GM18870 (cell line): ENCODE results near the gene ABCC3.

Experiments
- ATAC-seq: cut with Tn5 transposase; IDR thresholded peaks from one replicate; pipeline ENCODE4 v1.9.1; 2021; ENCODE audit warnings: moderate library complexity; ENCODE audit not compliant: unreplicated experiment

The ABCC3 gene

DNA sequence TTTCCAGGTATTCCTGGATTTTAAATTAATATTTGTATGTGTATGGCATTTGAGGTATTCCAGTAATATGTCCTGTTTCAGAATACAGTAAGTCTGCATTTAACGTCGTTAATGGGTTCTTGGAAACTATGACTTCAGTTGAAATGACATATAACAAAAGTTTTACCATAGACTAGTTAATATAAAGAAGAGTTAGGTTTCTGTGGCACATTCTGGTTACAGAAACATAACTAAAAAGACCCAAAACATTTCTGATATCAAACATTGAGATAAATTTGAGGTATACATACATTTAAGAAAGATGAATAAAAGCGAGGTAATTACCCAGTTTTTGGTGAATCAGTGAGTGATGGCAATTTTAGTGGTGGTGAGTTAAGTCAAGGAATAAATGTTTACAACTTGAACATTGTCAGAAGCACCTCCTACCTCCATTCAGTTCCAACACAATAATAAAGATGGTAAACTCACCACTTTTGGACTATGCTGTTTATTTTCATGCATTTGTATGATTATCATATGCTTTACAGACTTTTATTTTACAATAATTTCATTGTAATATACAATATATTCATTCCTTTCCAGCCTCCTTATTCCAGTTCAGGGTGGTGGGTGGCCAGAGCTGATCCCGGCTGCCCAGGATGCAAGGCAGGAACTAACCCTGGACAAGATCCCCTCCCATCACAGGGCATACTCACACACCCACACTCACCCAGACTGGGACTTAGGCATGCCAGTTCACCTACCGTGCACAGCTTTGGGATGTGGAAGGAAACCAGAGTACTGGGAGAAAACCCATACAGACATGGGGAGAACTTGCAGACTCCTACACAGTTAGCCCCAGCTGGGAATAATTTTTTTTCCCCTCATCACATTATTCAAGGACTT lies 94.4 kb downstream of the ABCC3 start:
- no peak for ATAC-seq

DNA sequence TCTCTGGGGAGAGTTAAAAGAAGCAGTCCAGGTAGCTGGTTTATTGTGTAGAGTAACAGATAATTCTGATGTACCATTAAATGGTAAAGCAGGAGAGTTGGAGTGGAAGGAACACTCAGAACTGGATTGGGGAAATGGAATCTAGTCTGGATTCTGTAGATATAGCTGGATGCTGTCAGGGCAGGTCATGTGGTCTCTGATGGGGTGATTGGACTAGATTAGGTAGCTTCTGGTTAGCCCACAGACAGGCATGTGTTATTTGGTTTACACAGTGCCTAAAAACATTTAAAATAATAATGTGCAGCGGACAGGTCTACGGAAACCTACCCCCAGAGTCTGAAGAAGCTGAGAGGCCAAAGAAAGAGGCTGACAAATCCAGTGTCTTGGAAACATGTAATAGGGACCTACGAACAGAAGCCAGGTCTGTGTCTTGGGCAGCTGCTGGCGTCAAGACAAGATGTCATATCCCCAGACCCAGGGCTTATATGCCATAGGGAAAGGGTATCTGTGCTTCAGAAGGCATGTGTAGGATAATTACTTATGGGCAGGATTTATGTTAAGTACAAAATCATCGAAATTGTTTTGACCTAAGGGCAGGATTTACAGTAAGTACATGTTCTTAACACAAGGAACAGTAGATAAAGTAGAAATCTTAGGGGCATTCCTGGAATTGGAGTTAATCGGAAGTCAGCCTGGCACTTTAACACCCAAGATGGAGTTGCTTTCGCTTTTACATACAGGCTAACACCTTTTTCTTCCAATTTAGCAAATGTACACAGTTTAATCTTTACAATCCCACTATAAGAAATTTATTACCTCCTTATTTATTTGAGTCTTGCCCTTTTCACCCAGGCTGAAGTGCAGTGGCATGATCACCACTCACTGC lies 97.1 kb downstream of the ABCC3 start:
- ATAC-seq = no peak

DNA sequence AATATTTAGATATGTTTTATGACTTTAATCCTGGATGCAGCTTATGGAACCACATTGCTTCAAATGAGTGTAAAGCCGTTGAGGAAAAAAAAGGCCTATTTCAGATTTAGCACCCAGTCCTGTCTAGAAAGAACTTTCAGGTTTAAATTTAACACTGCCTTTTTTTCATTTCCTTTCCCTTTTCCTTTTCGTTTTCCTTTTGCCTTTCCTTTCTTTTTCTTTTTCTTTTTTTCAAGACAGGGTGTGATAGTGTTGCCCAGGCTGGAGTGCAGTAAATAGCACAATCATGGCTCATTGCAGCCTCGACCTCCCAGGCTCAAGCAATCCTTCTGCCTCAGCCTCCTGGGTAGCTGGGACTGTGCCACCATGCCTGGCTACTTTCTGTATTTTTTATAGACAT lies 100.6 kb downstream of the ABCC3 start:
- no peak for ATAC-seq

DNA sequence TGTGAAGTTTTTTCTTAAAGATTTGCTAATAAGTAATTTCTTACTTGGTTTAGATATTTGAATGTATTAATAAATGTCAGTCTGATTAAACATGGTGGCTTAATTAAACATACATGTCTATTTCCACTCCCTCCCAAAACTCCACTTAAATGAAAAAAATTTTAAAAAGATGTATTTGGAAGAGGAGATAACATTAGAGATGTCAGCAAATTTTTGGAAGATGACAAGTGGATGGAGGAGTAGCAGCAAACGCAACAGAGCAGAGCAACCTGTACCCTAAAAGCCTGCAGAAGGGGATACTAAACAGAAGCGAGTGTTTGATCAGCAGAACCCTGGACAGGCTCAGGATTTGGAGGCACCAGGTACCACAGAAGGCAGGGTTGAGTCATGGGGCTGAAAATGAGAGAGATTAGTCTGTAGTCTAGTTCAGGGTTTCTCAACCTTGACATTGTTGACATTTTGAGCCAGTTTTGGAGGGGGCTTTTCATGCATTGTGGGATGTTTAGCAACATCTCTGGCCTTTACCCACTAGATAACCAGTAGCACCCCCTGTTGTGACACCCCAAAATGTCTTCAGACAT lies 102.5 kb downstream of the ABCC3 start:
- ATAC-seq = no peak

DNA sequence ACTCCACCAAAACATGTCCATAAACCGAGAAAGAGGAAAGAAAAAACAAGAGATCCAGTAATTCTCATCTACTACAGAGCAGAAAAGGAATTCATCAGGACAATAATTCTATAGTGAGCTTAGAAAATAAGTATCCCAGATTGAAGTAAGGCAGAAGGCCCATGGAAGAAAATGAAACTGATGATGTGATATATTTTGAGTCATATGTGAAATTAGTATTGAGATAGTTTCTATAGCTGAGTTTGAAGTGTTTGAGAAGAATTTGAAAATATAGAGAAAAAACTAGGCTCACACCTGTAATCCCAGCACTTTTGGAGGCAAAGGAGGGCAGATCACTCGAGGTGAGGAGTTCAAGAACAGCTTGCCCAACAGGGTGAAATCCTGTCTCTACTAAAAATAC lies 104.4 kb downstream of the ABCC3 start:
- ATAC-seq = no peak
